ENCODE data around the gene OSBPL6. TPM values are rescaled to one million over a fixed set of nuclear protein-coding genes. Genes with fewer than 3 reads are reported as not detected.

The OSBPL6 gene
- polyA plus RNA-seq, 1 donor (not counting 4 experiments of a cell fraction or from before 2014, with no cell fraction given): 11.6 TPM

GRCh38 chr2:178391701-178392100, 197.4 kb downstream of the OSBPL6 start:
- H4K20me1 ChIP-seq (ENCODE audit: control insufficient read depth, extremely low read depth, insufficient read depth, low read length): no peaks in the 10 kb centered on the region
- H3K4me1 ChIP-seq (ENCODE audit: control insufficient read depth, extremely low read depth, insufficient read depth, low read length): no peaks in the 10 kb centered on the region
- H3K4me3 ChIP-seq (ENCODE audit: control insufficient read depth in 2 of 3, extremely low read depth in 1 of 3, insufficient read depth in 2 of 3, low read depth in 1 of 3, low read length in 3 of 3): no peak overlapping the region
- H2AFZ ChIP-seq (ENCODE audit: control insufficient read depth, low read length): no peak overlapping the region
- H3K36me3 ChIP-seq (ENCODE audit: control insufficient read depth in 2 of 2, extremely low read depth in 1 of 2, insufficient read depth in 2 of 2, low read length in 2 of 2): peaks cover 0 to 2% of the 10 kb centered on the region in 2 experiments
- no peaks in the 10 kb centered on the region for H3K27me3 ChIP-seq (ENCODE audit: control insufficient read depth, extremely low read depth, insufficient read depth, low read length)
- no peak overlapping the region for H3K27ac ChIP-seq (ENCODE audit: control insufficient read depth, insufficient read depth, low read length)
- FAIRE-seq: no peak
- no peaks in the 10 kb centered on the region for H3K9me3 ChIP-seq (ENCODE audit: control insufficient read depth, low read depth, low read length)
- dilution Hi-C loops (cut with MboI; ENCODE audit: extremely low pct_ligation_motif_present, low sequenced_read_pairs): no loop called here
- H3K79me2 ChIP-seq (ENCODE audit: control insufficient read depth, insufficient read depth, low read length): no peaks in the 10 kb centered on the region
- H3K9ac ChIP-seq (ENCODE audit: control insufficient read depth, extremely low read depth, insufficient read depth, low read length): no peak overlapping the region
- TF ChIP-seq CTCF (optimal IDR thresholded peaks at IDR 0.05 in 1 of 3, IDR thresholded peaks at IDR 0.05 in 1 of 3, conservative IDR thresholded peaks at IDR 0.05 in 1 of 3; ENCODE audit: extremely low read depth in 1 of 3, insufficient read depth in 2 of 3, low read length in 3 of 3) (no peak), EZH2 (IDR thresholded peaks at IDR 0.05; ENCODE audit: low read length) (no peak)
- H3K9me1 ChIP-seq (ENCODE audit: control insufficient read depth, extremely low read depth, insufficient read depth, low read length): no peaks in the 10 kb centered on the region
- no peak for DNase-seq (ENCODE audit: low read depth, low spot score)
- no peak overlapping the region for H3K4me2 ChIP-seq (ENCODE audit: control insufficient read depth, extremely low read depth, insufficient read depth, low read depth, low read length)

GRCh38 chr2:178392215-178392614, 197.9 kb downstream of the OSBPL6 start:
- no peaks in the 10 kb centered on the region for H3K27me3 ChIP-seq (ENCODE audit: control insufficient read depth, extremely low read depth, insufficient read depth, low read length)
- H3K4me2 ChIP-seq (ENCODE audit: control insufficient read depth, extremely low read depth, insufficient read depth, low read depth, low read length): no peak overlapping the region
- H3K9ac ChIP-seq (ENCODE audit: control insufficient read depth, extremely low read depth, insufficient read depth, low read length): no peak overlapping the region
- no peaks in the 10 kb centered on the region for H3K79me2 ChIP-seq (ENCODE audit: control insufficient read depth, insufficient read depth, low read length)
- H3K36me3 ChIP-seq (ENCODE audit: control insufficient read depth in 2 of 2, extremely low read depth in 1 of 2, insufficient read depth in 2 of 2, low read length in 2 of 2): peaks cover 0 to 2% of the 10 kb centered on the region in 2 experiments
- H2AFZ ChIP-seq (ENCODE audit: control insufficient read depth, low read length): no peak overlapping the region
- no peak overlapping the region for H3K27ac ChIP-seq (ENCODE audit: control insufficient read depth, insufficient read depth, low read length)
- no peak overlapping the region for H3K4me3 ChIP-seq (ENCODE audit: control insufficient read depth in 2 of 3, extremely low read depth in 1 of 3, insufficient read depth in 2 of 3, low read depth in 1 of 3, low read length in 3 of 3)
- TF ChIP-seq CTCF (optimal IDR thresholded peaks at IDR 0.05 in 1 of 3, IDR thresholded peaks at IDR 0.05 in 1 of 3, conservative IDR thresholded peaks at IDR 0.05 in 1 of 3; ENCODE audit: extremely low read depth in 1 of 3, insufficient read depth in 2 of 3, low read length in 3 of 3): no peak
- TF ChIP-seq EZH2 (IDR thresholded peaks at IDR 0.05; ENCODE audit: low read length): no peak
- no peaks in the 10 kb centered on the region for H3K9me3 ChIP-seq (ENCODE audit: control insufficient read depth, low read depth, low read length)
- no peak for DNase-seq (ENCODE audit: low read depth, low spot score)
- no peaks in the 10 kb centered on the region for H3K9me1 ChIP-seq (ENCODE audit: control insufficient read depth, extremely low read depth, insufficient read depth, low read length)
- no peaks in the 10 kb centered on the region for H4K20me1 ChIP-seq (ENCODE audit: control insufficient read depth, extremely low read depth, insufficient read depth, low read length)
- H3K4me1 ChIP-seq (ENCODE audit: control insufficient read depth, extremely low read depth, insufficient read depth, low read length): no peaks in the 10 kb centered on the region
- no peak for FAIRE-seq
- dilution Hi-C loops (cut with MboI; ENCODE audit: extremely low pct_ligation_motif_present, low sequenced_read_pairs): no loop called here

All from keratinocyte (primary cell).